Progenitor cell of endocrine pancreas (in vitro differentiated cells): ENCODE measurements around the gene ABR. TPM values are rescaled to one million over a fixed set of nuclear protein-coding genes. Genes with fewer than 3 reads are reported as not detected.
A peak's percentile ranks its signal among the peaks of the same experiment; 100 is the strongest.
"Not testable (repeated sequence)": the region's sequence is repeated elsewhere in the genome, so short reads cannot be mapped to it uniquely, and the experiment has no call there.

Experiments
- DNase-seq: peaks from one replicate; pipeline ENCODE4 v3.0.0; 2021; ENCODE audit warnings: low spot score; ENCODE audit not compliant: unreplicated experiment
- H3K27ac Mint-ChIP-seq: 2 replicates; pipeline ENCODE4 v1.8.0; 2021; ENCODE audit warnings: mild to moderate bottlenecking, moderate library complexity, mixed read lengths
- H3K27me3 Mint-ChIP-seq: 2 replicates; pipeline ENCODE4 v1.8.0; 2021; ENCODE audit warnings: mixed read lengths
- H3K36me3 Mint-ChIP-seq: 2 replicates; pipeline ENCODE4 v1.8.0; 2022; ENCODE audit warnings: mixed read lengths; ENCODE audit not compliant: insufficient read depth
- H3K4me1 Mint-ChIP-seq: 2 replicates; pipeline ENCODE4 v1.8.0; 2021; ENCODE audit warnings: low read depth, mixed read lengths
- H3K4me3 Mint-ChIP-seq: 2 replicates; pipeline ENCODE4 v1.8.0; 2021; ENCODE audit warnings: low read depth, mild to moderate bottlenecking, moderate library complexity, mixed read lengths
- H3K9me3 Mint-ChIP-seq: 2 replicates; pipeline ENCODE4 v1.8.0; 2021; ENCODE audit warnings: low read depth, mixed read lengths
- CTCF ChIP-seq: fragments of 200-600 bp; sonication (generic); IDR thresholded peaks from one replicate; pipeline ENCODE4 v1.5.0; 2021; ENCODE audit warnings: antibody characterized with exemption, mild to moderate bottlenecking; ENCODE audit not compliant: unreplicated experiment
- total RNA-seq: library from RNA; stranded (reverse); gene quantifications from 2 replicates; pipeline ENCODE4 v1.2.1, GENCODE V29; 2021

ABR gene
- total RNA-seq, 1 donor from 2014 or later = 61.0 TPM

- Mint-ChIP-seq H3K9me3 (peaks cover 2% of the 10 kb centered on the region), H3K4me3 (no peak overlapping the region), H3K36me3 (peaks cover 5% of the 10 kb centered on the region), H3K27ac (peak overlapping the region; percentile 57), H3K4me1 (peaks cover 7% of the 10 kb centered on the region), H3K27me3 (peaks cover 4% of the 10 kb centered on the region)
- DNase-seq = no peak
- TF ChIP-seq CTCF = no peak
Observed at GRCh38 chr17:1123921-1124715, 55.7 kb downstream of the ABR start.

GRCh38 chr17:1123393-1123831 is 56.4 kb downstream of the ABR start:
- no peak for DNase-seq
- TF ChIP-seq CTCF = no peak
- Mint-ChIP-seq H3K9me3 (no peaks in the 10 kb centered on the region), H3K27ac (no peak overlapping the region), H3K4me1 (peaks cover 7% of the 10 kb centered on the region), H3K4me3 (no peak overlapping the region), H3K36me3 (peaks cover 1% of the 10 kb centered on the region), H3K27me3 (peaks cover 4% of the 10 kb centered on the region)

GRCh38 chr17:1122533-1123392 is 57.0 kb downstream of the ABR start:
- Mint-ChIP-seq H3K4me3 (no peak overlapping the region), H3K36me3 (peaks cover 1% of the 10 kb centered on the region), H3K27ac (peak overlapping the region; percentile 41), H3K27me3 (peaks cover 4% of the 10 kb centered on the region), H3K9me3 (no peaks in the 10 kb centered on the region), H3K4me1 (peaks cover 7% of the 10 kb centered on the region)
- DNase-seq = peak; percentile 74
- peak; percentile 80 for TF ChIP-seq CTCF

- not testable (repeated sequence) for H3K27me3 Mint-ChIP-seq, H3K4me1 Mint-ChIP-seq, H3K4me3 Mint-ChIP-seq, DNase-seq, H3K9me3 Mint-ChIP-seq, H3K36me3 Mint-ChIP-seq, H3K27ac Mint-ChIP-seq
Observed at GRCh38 chr17:1121442-1121817, 58.4 kb downstream of the ABR start.

GRCh38 chr17:1120596-1121441 is 59.0 kb downstream of the ABR start:
- Mint-ChIP-seq H3K27ac (no peak overlapping the region), H3K4me3 (no peak overlapping the region), H3K9me3 (no peaks in the 10 kb centered on the region), H3K4me1 (peaks cover 7% of the 10 kb centered on the region), H3K36me3 (peaks cover 1% of the 10 kb centered on the region), H3K27me3 (peaks cover 4% of the 10 kb centered on the region)
- TF ChIP-seq CTCF = no peak
- no peak for DNase-seq
